Activated B cell treated with CpG ODN at 0.5 μM for 24 hours (primary cell): ENCODE results near the gene NSUN7. TPM values are rescaled to one million over a fixed set of nuclear protein-coding genes. Genes with fewer than 3 reads are reported as not detected.

Experiments used
- ATAC-seq: fragments of 200-7000 bp; cut with Tn5 transposase; one replicate; pipeline ENCODE4 v1.10.0; 2021; ENCODE audit warnings: low read depth, mild to moderate bottlenecking, moderate library complexity
- CTCF ChIA-PET: fragments of 350-600 bp; sonication (Branson Sonifier 250); formaldehyde crosslinking; loops from one replicate; lab custom pipeline; 2021; ENCODE audit warnings: antibody characterized with exemption; lab: Charles Lee
- POLR2A ChIA-PET: fragments of 350-600 bp; sonication (Branson Sonifier 250); formaldehyde crosslinking; loops from one replicate; lab custom pipeline; 2021; ENCODE audit warnings: antibody characterized with exemption; lab: Charles Lee
- DNase-seq: peaks from one replicate; pipeline ENCODE4 v3.0.0; 2022
- H3K27ac Mint-ChIP-seq: one replicate; pipeline ENCODE4 v1.8.0; 2020; ENCODE audit warnings: mixed read lengths
- H3K27me3 Mint-ChIP-seq: one replicate; pipeline ENCODE4 v1.8.0; 2021; ENCODE audit warnings: mixed read lengths
- H3K36me3 Mint-ChIP-seq: one replicate; pipeline ENCODE4 v1.8.0; 2021; ENCODE audit warnings: low read depth, mixed read lengths
- H3K4me1 Mint-ChIP-seq: one replicate; pipeline ENCODE4 v1.8.0; 2021; ENCODE audit warnings: mixed read lengths
- H3K4me3 Mint-ChIP-seq: one replicate; pipeline ENCODE4 v1.8.0; 2020; ENCODE audit warnings: mild to moderate bottlenecking, mixed read lengths
- H3K9me3 Mint-ChIP-seq: one replicate; pipeline ENCODE4 v1.8.0; 2020; ENCODE audit warnings: mixed read lengths
- CTCF ChIP-seq: fragments of 200-600 bp; IDR thresholded peaks from one replicate; pipeline ENCODE4 v1.8.0; 2022; ENCODE audit warnings: antibody characterized with exemption, mild to moderate bottlenecking
- intact Hi-C: fragments of 100-400 bp; cut with micrococcal nuclease; formaldehyde crosslinking; loops from one replicate; pipeline ENCODE4 v1.15.1; 2024
- total RNA-seq: library from RNA; stranded (reverse); gene quantifications from 2 replicates; pipeline ENCODE4 v1.2.3, GENCODE V29; 2022

Gene NSUN7
- total RNA-seq, 1 donor from 2014 or later: 1.6 TPM

GRCh38 chr4:40736910-40737309 is 12.8 kb upstream of the NSUN7 start:
- DNase-seq (no peak), ATAC-seq (no peak)
- Mint-ChIP-seq H3K9me3 (no peaks in the 10 kb centered on the region), H3K36me3 (no peaks in the 10 kb centered on the region), H3K4me3 (no peak overlapping the region), H3K27me3 (peaks cover 2% of the 10 kb centered on the region), H3K4me1 (peaks cover 2% of the 10 kb centered on the region), H3K27ac (no peak overlapping the region)
- intact Hi-C loops: loop anchor here (1.0 to 2.0 kb wide), 3 partner anchors 106 to 187 kb away; no protein-coding TSS in a partner anchor
- TF ChIP-seq CTCF: no peak
- POLR2A ChIA-PET: no interaction called here
- CTCF ChIA-PET: interaction anchor here (0.8 to 1.7 kb wide), 5 partner anchors 104 to 161 kb away, joined by 3 to 15 read pairs (median 6); no protein-coding TSS in a partner anchor

DNA sequence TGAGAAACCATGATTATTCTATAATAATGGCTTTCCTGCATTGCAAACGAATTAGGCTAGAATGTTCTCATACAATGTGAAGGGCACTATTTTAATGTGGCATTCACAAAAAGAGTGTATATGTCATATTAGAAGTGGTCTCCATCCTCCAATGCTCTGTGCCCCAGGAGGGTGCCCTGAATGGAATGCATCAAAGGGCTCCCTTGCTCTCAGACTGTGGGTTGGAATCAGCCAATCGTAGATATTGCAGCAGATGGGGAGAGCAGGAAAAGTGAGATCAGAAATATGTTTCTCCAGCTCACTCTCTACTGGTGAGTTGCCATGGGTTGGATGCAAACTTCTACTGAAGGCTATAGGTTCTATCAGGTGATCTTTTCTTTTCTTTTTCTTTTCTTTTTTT is 11.9 kb upstream of the NSUN7 start:
- H3K27me3 Mint-ChIP-seq: peaks cover 2% of the 10 kb centered on the region
- TF ChIP-seq CTCF: no peak
- no peaks in the 10 kb centered on the region for H3K36me3 Mint-ChIP-seq
- intact Hi-C loops: loop anchor here (1.0 to 2.0 kb wide), 3 partner anchors 105 to 186 kb away; no protein-coding TSS in a partner anchor
- no peak overlapping the region for H3K4me3 Mint-ChIP-seq
- DNase-seq (no peak), ATAC-seq (no peak)
- no peaks in the 10 kb centered on the region for H3K4me1 Mint-ChIP-seq
- POLR2A ChIA-PET: interaction anchor here (0.7 kb wide), 2 partner anchors 13 to 223 kb away, joined by 3 read pairs; no protein-coding TSS in a partner anchor
- CTCF ChIA-PET: interaction anchor here (0.8 to 1.5 kb wide), 2 partner anchors 105 to 160 kb away, joined by 3 to 12 read pairs; no protein-coding TSS in a partner anchor
- H3K9me3 Mint-ChIP-seq: no peaks in the 10 kb centered on the region
- H3K27ac Mint-ChIP-seq: no peak overlapping the region

GRCh38 chr4:40739347-40739746 is 10.4 kb upstream of the NSUN7 start:
- Mint-ChIP-seq H3K27ac (no peak overlapping the region), H3K9me3 (no peaks in the 10 kb centered on the region), H3K36me3 (no peaks in the 10 kb centered on the region), H3K27me3 (peaks cover 4% of the 10 kb centered on the region), H3K4me3 (no peak overlapping the region), H3K4me1 (peaks cover 3% of the 10 kb centered on the region)
- DNase-seq (no peak), ATAC-seq (no peak)
- CTCF ChIA-PET: interaction anchor here (1.0 kb wide), 1 partner anchor 102 kb away, joined by 3 read pairs; no protein-coding TSS in a partner anchor
- TF ChIP-seq CTCF: no peak
- POLR2A ChIA-PET: no interaction called here
- intact Hi-C loops: no loop called here

DNA sequence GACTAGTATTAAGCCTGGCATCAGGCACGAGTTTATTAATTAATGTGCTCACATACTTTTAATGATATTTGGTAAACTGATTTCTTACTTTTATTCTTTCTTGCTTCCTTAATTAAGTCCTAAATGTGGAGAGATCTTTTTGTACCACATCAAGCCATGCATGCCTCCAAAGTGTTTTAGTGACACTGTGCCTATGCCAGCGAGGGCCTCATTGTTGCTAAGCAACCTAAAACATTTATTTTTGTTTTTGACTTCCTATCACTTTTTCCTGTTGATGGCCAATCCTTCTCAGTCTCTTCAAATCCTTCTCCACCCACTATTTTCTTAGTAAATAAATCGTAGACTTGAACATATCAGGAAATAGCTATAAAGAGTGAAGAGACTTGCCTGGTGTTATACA is 5.5 kb upstream of the NSUN7 start:
- no peak for TF ChIP-seq CTCF
- Mint-ChIP-seq H3K4me1 (peaks cover 5% of the 10 kb centered on the region), H3K9me3 (no peaks in the 10 kb centered on the region), H3K4me3 (no peak overlapping the region), H3K36me3 (no peaks in the 10 kb centered on the region), H3K27me3 (peaks cover 5% of the 10 kb centered on the region), H3K27ac (no peak overlapping the region)
- intact Hi-C loops: no loop called here
- CTCF ChIA-PET: no interaction called here
- ATAC-seq (no peak), DNase-seq (no peak)
- POLR2A ChIA-PET: interaction anchor here (0.6 kb wide), 1 partner anchor 1293 kb away, joined by 4 read pairs; no protein-coding TSS in a partner anchor

- no peaks in the 10 kb centered on the region for H3K9me3 Mint-ChIP-seq
- H3K4me1 Mint-ChIP-seq: peaks cover 5% of the 10 kb centered on the region
- ChIA-PET CTCF (no interaction called here), POLR2A (no interaction called here)
- peaks cover 7% of the 10 kb centered on the region for H3K27me3 Mint-ChIP-seq
- intact Hi-C loops: no loop called here
- TF ChIP-seq CTCF: no peak
- no peak overlapping the region for H3K27ac Mint-ChIP-seq
- no peak for ATAC-seq
- no peak overlapping the region for H3K4me3 Mint-ChIP-seq
- H3K36me3 Mint-ChIP-seq: no peaks in the 10 kb centered on the region
- no peak for DNase-seq
These were observed 4.3 kb upstream of the NSUN7 start for GRCh38 chr4:40745285-40745984.
